Bone marrow (tissue), 2 donors: ENCODE data around the gene FNIP2.

Experiments used
- DNase-seq, 2 donors: peaks; one replicate each; lab custom pipeline; 2025; lab: John Stamatoyannopoulos, UW

FNIP2 gene

GRCh38 chr4:158837527-158838141, 68.8 kb downstream of the FNIP2 start:
- DNase-seq = no peak

GRCh38 chr4:158840131-158840530, 71.3 kb downstream of the FNIP2 start:
- DNase-seq = no peak

GRCh38 chr4:158841540-158841939, 72.7 kb downstream of the FNIP2 start:
- no peak for DNase-seq

- DNase-seq = no peak
Observed at GRCh38 chr4:158845311-158846041, 76.7 kb downstream of the FNIP2 start.

- DNase-seq = no peak
Observed at GRCh38 chr4:158847535-158847934, 78.7 kb downstream of the FNIP2 start.

- DNase-seq = no peak
Observed at GRCh38 chr4:158849681-158850080, 80.9 kb downstream of the FNIP2 start.

- no peak for DNase-seq
Observed at GRCh38 chr4:158850371-158850770, 81.5 kb downstream of the FNIP2 start.

GRCh38 chr4:158850800-158851644, 82.2 kb downstream of the FNIP2 start:
- DNase-seq = peak in 1 of 2 donors; percentile 21

GRCh38 chr4:158854236-158854635, 85.4 kb downstream of the FNIP2 start:
- no peak for DNase-seq

GRCh38 chr4:158856852-158857251, 88.0 kb downstream of the FNIP2 start:
- DNase-seq = peak in 1 of 2 donors; percentile 46

- no peak for DNase-seq
Observed at GRCh38 chr4:158857951-158858350, 89.1 kb downstream of the FNIP2 start.

GRCh38 chr4:158858410-158859199, 89.8 kb downstream of the FNIP2 start:
- DNase-seq = no peak

GRCh38 chr4:158859661-158860060, 90.8 kb downstream of the FNIP2 start:
- DNase-seq = no peak

- DNase-seq = no peak
Observed at GRCh38 chr4:158860856-158861255, 92.0 kb downstream of the FNIP2 start.

GRCh38 chr4:158861281-158861680, 92.5 kb downstream of the FNIP2 start:
- no peak for DNase-seq

- DNase-seq = no peak
Observed at GRCh38 chr4:158861766-158862165, 92.9 kb downstream of the FNIP2 start.

- DNase-seq = no peak
Observed at GRCh38 chr4:158863296-158863695, 94.5 kb downstream of the FNIP2 start.

- DNase-seq = no peak
Observed at GRCh38 chr4:158865520-158866177, 96.8 kb downstream of the FNIP2 start.

GRCh38 chr4:158869001-158869400, 100.2 kb downstream of the FNIP2 start:
- DNase-seq = no peak

GRCh38 chr4:158869761-158870160, 100.9 kb downstream of the FNIP2 start:
- no peak for DNase-seq

GRCh38 chr4:158870282-158870625, 101.4 kb downstream of the FNIP2 start:
- no peak for DNase-seq
